ENCODE results near the gene ZNF248.
"Not testable (repeated sequence)": the region's sequence is repeated elsewhere in the genome, so short reads cannot be mapped to it uniquely, and the experiment has no call there.

Gene ZNF248

DNA sequence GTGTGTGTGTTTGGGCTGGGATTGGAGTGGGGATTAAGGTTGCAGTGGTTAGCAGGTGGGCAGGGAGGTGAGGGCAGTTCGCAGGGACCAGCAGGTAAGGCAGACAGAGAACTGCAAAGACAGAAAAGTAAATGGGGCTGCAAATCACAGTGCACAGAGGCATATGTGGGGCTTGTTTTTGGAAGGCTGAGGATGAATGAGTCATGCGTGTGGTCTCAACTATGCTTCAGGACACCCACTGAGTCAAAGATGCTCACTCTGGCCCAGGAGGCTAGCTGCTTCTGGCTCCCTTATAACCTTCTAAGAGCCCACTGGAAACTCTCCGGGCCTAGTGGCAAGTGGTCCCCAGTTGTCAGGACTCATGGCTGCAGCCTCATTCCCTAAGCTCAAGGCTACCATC, 118.2 kb downstream of the ZNF248 start:
- DNase-seq (ENCODE audit: low read depth) = no peak

DNA sequence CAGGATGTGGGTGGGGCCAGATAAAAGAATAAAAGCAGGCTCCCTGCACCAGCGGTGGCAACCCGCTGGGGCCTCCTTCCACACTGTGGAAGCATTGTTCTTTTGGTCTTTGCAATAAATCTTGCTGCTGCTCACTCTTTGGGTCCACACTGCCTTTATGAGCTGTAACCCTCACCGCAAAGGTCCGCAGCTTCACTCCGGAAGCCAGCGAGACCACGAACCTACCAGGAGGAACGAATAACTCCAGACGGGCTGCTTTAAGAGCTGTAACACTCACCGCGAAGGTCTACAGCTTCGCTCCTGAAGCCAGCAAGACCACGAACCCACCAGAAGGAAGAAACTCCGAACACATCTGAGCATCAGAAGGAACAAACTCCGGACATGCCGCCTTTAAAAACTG, 119.2 kb downstream of the ZNF248 start:
- DNase-seq (ENCODE audit: low read depth) = not testable (repeated sequence)

DNA sequence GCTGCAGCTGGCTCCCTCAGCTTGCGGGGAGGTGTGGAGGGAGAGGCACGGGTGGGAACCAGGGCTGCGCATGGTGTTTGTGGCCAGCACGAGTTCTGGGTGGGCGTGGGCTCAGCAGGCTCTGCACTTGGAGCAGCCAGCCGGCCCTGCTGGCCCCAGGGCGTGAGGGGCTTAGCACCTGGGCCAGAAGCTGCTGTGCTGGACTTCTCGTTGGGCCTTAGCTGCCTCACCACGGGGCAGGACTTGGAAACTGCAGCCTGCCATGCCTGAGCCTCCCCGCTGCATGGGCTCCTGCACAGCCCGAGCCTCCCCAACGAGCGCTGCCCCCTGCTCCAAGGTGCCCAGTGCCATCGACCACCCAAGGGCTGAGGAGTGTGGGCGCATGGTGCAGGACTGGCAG, 120.1 kb downstream of the ZNF248 start:
- DNase-seq (ENCODE audit: low read depth) = no peak

DNA sequence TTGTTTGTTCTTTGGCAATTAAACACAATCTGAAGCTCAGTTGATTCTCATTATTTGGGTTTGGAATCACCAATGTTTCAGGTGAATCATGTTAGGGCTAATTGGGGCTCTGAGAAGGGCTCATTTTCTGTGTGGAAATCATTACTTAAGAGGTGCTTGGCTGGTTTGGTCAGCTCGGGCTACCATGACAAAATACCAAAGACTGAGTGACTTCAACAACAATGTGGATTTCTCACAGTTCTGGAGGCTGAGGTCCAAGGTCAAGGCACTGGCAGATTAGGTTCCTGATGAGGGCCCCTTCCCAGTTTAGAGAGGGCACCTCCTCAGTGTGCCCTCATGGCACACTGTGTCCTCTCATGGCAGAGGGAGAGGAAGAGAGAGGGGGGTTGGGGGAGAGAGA, 121.3 kb downstream of the ZNF248 start:
- DNase-seq (ENCODE audit: low read depth) = no peak

DNA sequence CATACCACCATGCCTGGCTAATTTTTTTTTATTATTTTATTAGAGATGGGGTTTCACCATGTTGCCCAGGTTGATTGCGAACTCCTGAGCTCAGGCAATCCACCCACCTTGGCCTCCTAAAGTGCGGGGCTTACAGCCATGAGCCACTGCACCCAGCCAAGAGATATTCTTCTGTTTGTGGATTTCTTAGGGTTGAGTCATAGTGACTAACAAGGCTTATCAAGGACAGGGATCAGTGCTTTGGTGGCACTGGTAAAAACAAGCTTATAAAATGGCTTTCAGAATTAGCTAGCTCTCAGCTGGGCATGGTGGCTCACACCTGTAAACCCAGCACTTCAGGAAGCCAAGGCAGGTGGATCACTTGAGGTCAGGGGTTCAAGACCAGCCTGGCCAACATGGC, 122.4 kb downstream of the ZNF248 start:
- peak; percentile 49 for DNase-seq (ENCODE audit: low read depth)
